AG04450 (cell line): Measurements from ENCODE around the gene ADAM12. TPM values are rescaled to one million over a fixed set of nuclear protein-coding genes. Genes with fewer than 3 reads are reported as not detected.

ENCODE experiments used
- CTCF ChIA-PET: fragments of 300-600, 350-600 bp; formaldehyde crosslinking; extraction: SDS; loops from one replicate; lab custom pipeline; 2022; ENCODE audit warnings: antibody characterized with exemption, inconsistent platforms; lab: Charles Lee
- POLR2A ChIA-PET: fragments of 350-600 bp; formaldehyde crosslinking; extraction: SDS; loops from one replicate; lab custom pipeline; 2021; ENCODE audit warnings: antibody characterized with exemption, inconsistent platforms; lab: Yijun Ruan, JAX
- DNase-seq: peaks from one replicate; pipeline ENCODE4 v3.0.0-alpha.2; 2011; ENCODE audit warnings: low read depth, low spot score
- H3K27ac ChIP-seq: one replicate; pipeline ENCODE4 v1.5.1; 2012; ENCODE audit warnings: low read depth, low read length, control low read depth
- H3K27me3 ChIP-seq: one replicate; pipeline ENCODE4 v1.6.0; 2012; ENCODE audit warnings: low read length; ENCODE audit not compliant: control insufficient read depth, insufficient read depth
- H3K4me3 ChIP-seq: 2 replicates; pipeline ENCODE4 v1.5.1; 2011; ENCODE audit warnings: mild to moderate bottlenecking, low read depth, low read length, control low read depth
- H3K9me3 ChIP-seq: 2 replicates; pipeline ENCODE4 v1.5.1; 2012; ENCODE audit warnings: low read length; ENCODE audit not compliant: control insufficient read depth, insufficient read depth
- CTCF ChIP-seq: IDR thresholded peaks from 2 replicates; pipeline ENCODE4 v1.5.1; 2011; ENCODE audit warnings: low read depth, low read length, control low read depth, inconsistent platforms
- polyA plus RNA-seq: library from polyadenylated mRNA; depleted of rRNA; stranded (reverse); fragments of >200 nt; gene quantifications from 2 replicates; pipeline ENCODE4 v1.2.3, GENCODE V29; 2011

Gene ADAM12
- polyA plus RNA-seq, 1 experiment = 8.0 TPM

- H3K9me3 ChIP-seq = no peaks in the 10 kb centered on the region
- CTCF ChIA-PET = interaction anchor here (0.6 to 1.0 kb wide), 3 partner anchors 14 to 221 kb away, joined by 3 to 4 read pairs (median 3); no protein-coding TSS in a partner anchor
- TF ChIP-seq CTCF = no peak
These were observed 184.5 kb downstream of the ADAM12 start for GRCh38 chr10:126203746-126204145.

GRCh38 chr10:126201603-126202002 lies 186.7 kb downstream of the ADAM12 start:
- no peak overlapping the region for H3K4me3 ChIP-seq
- no peak for TF ChIP-seq CTCF
- CTCF ChIA-PET = no interaction called here
- no peaks in the 10 kb centered on the region for H3K9me3 ChIP-seq
- POLR2A ChIA-PET = no interaction called here
- H3K27me3 ChIP-seq = no peaks in the 10 kb centered on the region
- no peak overlapping the region for H3K27ac ChIP-seq
- no peak for DNase-seq

More at GRCh38 chr10:126203746-126204145, 184.5 kb downstream of the ADAM12 start:
- H3K27ac ChIP-seq = no peak overlapping the region
- no peaks in the 10 kb centered on the region for H3K27me3 ChIP-seq
- H3K4me3 ChIP-seq = no peak overlapping the region
- no peak for DNase-seq
- POLR2A ChIA-PET = interaction anchor here (0.7 kb wide), 1 partner anchor 16 kb away, joined by 3 read pairs; no protein-coding TSS in a partner anchor

GRCh38 chr10:126199221-126199998 lies 188.9 kb downstream of the ADAM12 start:
- no peak for TF ChIP-seq CTCF
- Histone ChIP-seq H3K27ac (peak overlapping the region; percentile 75), H3K27me3 (no peaks in the 10 kb centered on the region), H3K9me3 (no peaks in the 10 kb centered on the region), H3K4me3 (no peak overlapping the region)
- ChIA-PET POLR2A (interaction anchor here (1.1 kb wide), 1 partner anchor 189 kb away, joined by 5 read pairs; the partner anchor contains the start of gene ADAM12), CTCF (no interaction called here)
- DNase-seq = peak; percentile 95

- CTCF ChIA-PET = no interaction called here
- no peak for DNase-seq
- Histone ChIP-seq H3K9me3 (no peaks in the 10 kb centered on the region), H3K4me3 (no peak overlapping the region), H3K27me3 (no peaks in the 10 kb centered on the region), H3K27ac (peak overlapping the region; percentile 75)
- POLR2A ChIA-PET = interaction anchor here (1.1 kb wide), 1 partner anchor 189 kb away, joined by 5 read pairs; the partner anchor contains the start of gene ADAM12
- no peak for TF ChIP-seq CTCF
These were observed 189.6 kb downstream of the ADAM12 start for GRCh38 chr10:126198681-126199080.

- no peak overlapping the region for H3K27ac ChIP-seq
- no peaks in the 10 kb centered on the region for H3K9me3 ChIP-seq
- no peak overlapping the region for H3K4me3 ChIP-seq
- DNase-seq = no peak
- TF ChIP-seq CTCF = no peak
- POLR2A ChIA-PET = no interaction called here
- CTCF ChIA-PET = no interaction called here
- H3K27me3 ChIP-seq = no peaks in the 10 kb centered on the region
These were observed 191.2 kb downstream of the ADAM12 start for GRCh38 chr10:126197036-126197543.
